Fibroblast of lung (primary cell): ENCODE data around the gene PPP1R7. TPM values are rescaled to one million over a fixed set of nuclear protein-coding genes. Genes with fewer than 3 reads are reported as not detected.

Source experiments
- DNase-seq, 2 donors: peaks; one replicate each; pipeline versions ENCODE4 v3.0.0 to v3.0.0-alpha.2; 2010; ENCODE audit warnings: low read depth in 2 of 2
- H2AFZ ChIP-seq: 2 replicates; pipeline ENCODE4 v1.5.1; 2012; ENCODE audit warnings: low read length, control low read depth, inconsistent platforms
- H3K27ac ChIP-seq: 2 replicates; pipeline ENCODE4 v1.5.1; 2011; ENCODE audit warnings: low read length, control low read depth; ENCODE audit not compliant: insufficient read depth
- H3K27me3 ChIP-seq: 2 replicates; pipeline ENCODE4 v1.5.1; 2011; ENCODE audit warnings: mild to moderate bottlenecking, low read length; ENCODE audit not compliant: control insufficient read depth, insufficient read depth
- H3K36me3 ChIP-seq: 2 replicates; pipeline ENCODE4 v1.5.1; 2011; ENCODE audit warnings: low read length; ENCODE audit not compliant: control insufficient read depth, insufficient read depth
- H3K4me1 ChIP-seq: 2 replicates; pipeline ENCODE4 v1.5.1; 2011; ENCODE audit warnings: low read length; ENCODE audit not compliant: control insufficient read depth, insufficient read depth; ENCODE audit errors: extremely low read depth
- H3K4me2 ChIP-seq: 2 replicates; pipeline ENCODE4 v1.5.1; 2011; ENCODE audit warnings: low read length, control low read depth; ENCODE audit not compliant: insufficient read depth; ENCODE audit errors: extremely low read depth
- H3K4me3 ChIP-seq, 4 experiments: fragments of 200-600 bp in 1 of 4; sonication (generic) in 1 of 4; replicated peaks in 1 of 4; 2 replicates each; pipeline ENCODE4 v1.5.1; 2011 to 2016; ENCODE audit warnings: low read length in 4 of 4, low read depth in 3 of 4, mild to moderate bottlenecking in 3 of 4, control low read depth in 2 of 4, inconsistent platforms in 1 of 4, mixed read lengths in 1 of 4; ENCODE audit not compliant: insufficient read depth in 1 of 4; ENCODE audit errors: control extremely low read depth in 1 of 4
- H3K79me2 ChIP-seq: 2 replicates; pipeline ENCODE4 v1.5.1; 2012; ENCODE audit warnings: mild to moderate bottlenecking, low read length, inconsistent platforms; ENCODE audit not compliant: control insufficient read depth, insufficient read depth
- H3K9ac ChIP-seq: 2 replicates; pipeline ENCODE4 v1.5.1; 2011; ENCODE audit warnings: mild to moderate bottlenecking, low read length, control low read depth; ENCODE audit not compliant: insufficient read depth
- H3K9me3 ChIP-seq: 2 replicates; pipeline ENCODE4 v1.5.1; 2012; ENCODE audit warnings: low read depth, low read length; ENCODE audit not compliant: control insufficient read depth, insufficient read depth
- H4K20me1 ChIP-seq: 2 replicates; pipeline ENCODE4 v1.5.1; 2011; ENCODE audit warnings: low read length; ENCODE audit not compliant: control insufficient read depth, insufficient read depth; ENCODE audit errors: extremely low read depth
- EZH2 ChIP-seq: IDR thresholded peaks from 2 replicates; pipeline ENCODE4 v1.5.1; 2012; ENCODE audit warnings: low read length, control low read depth, mild to moderate bottlenecking; ENCODE audit errors: missing control alignments
- polyA plus RNA-seq, 2 donors: library from polyadenylated mRNA; depleted of rRNA in 1 of 2; stranded (reverse) in 1 of 2; unstranded in 1 of 2; fragments of >200 nt; gene quantifications; 2 replicates each; pipeline ENCODE4 v1.2.1, GENCODE V29; 2011 to 2012; ENCODE audit warnings: missing spikeins in 1 of 2
- total RNA-seq: library from RNA; depleted of rRNA; stranded (reverse); fragments of >200 nt; gene quantifications from 2 replicates; pipeline ENCODE4 v1.2.1, GENCODE V29; 2014
- TF ChIP-seq, protein P1 (sequence below), 2 donors: IDR thresholded peaks in 1 of 2; conservative IDR thresholded peaks in 1 of 2; 1 replicate in 1 of 2; 2 replicates in 1 of 2; pipeline ENCODE4 v1.5.1; 2011 to 2012; ENCODE audit warnings: low read length in 2 of 2, control low read depth in 1 of 2, inconsistent platforms in 1 of 2, low read depth in 1 of 2, mild to moderate bottlenecking in 1 of 2

Gene PPP1R7
- total and polyA plus RNA-seq, 2 donors (not counting 1 experiment from before 2014, with no cell fraction given) = 70.7 to 141 TPM

- H3K27ac ChIP-seq = no peak overlapping the region
- TF ChIP-seq, protein P1, sequence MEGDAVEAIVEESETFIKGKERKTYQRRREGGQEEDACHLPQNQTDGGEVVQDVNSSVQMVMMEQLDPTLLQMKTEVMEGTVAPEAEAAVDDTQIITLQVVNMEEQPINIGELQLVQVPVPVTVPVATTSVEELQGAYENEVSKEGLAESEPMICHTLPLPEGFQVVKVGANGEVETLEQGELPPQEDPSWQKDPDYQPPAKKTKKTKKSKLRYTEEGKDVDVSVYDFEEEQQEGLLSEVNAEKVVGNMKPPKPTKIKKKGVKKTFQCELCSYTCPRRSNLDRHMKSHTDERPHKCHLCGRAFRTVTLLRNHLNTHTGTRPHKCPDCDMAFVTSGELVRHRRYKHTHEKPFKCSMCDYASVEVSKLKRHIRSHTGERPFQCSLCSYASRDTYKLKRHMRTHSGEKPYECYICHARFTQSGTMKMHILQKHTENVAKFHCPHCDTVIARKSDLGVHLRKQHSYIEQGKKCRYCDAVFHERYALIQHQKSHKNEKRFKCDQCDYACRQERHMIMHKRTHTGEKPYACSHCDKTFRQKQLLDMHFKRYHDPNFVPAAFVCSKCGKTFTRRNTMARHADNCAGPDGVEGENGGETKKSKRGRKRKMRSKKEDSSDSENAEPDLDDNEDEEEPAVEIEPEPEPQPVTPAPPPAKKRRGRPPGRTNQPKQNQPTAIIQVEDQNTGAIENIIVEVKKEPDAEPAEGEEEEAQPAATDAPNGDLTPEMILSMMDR (conservative IDR thresholded peaks at IDR 0.05 in 1 of 2, IDR thresholded peaks at IDR 0.05 in 1 of 2; ENCODE audit: low read depth in 1 of 2, low read length in 2 of 2) = no peak
- TF ChIP-seq EZH2 = no peak
- no peaks in the 10 kb centered on the region for H3K4me1 ChIP-seq
- H3K36me3 ChIP-seq = peaks cover 1% of the 10 kb centered on the region
- DNase-seq = no peak
- H2AFZ ChIP-seq = no peak overlapping the region
- no peaks in the 10 kb centered on the region for H3K79me2 ChIP-seq
- no peaks in the 10 kb centered on the region for H3K27me3 ChIP-seq
- H3K4me2 ChIP-seq = no peak overlapping the region
- H3K9me3 ChIP-seq = no peaks in the 10 kb centered on the region
- no peaks in the 10 kb centered on the region for H4K20me1 ChIP-seq
- no peak overlapping the region for H3K9ac ChIP-seq
- no peak overlapping the region for H3K4me3 ChIP-seq
Measured at GRCh38 chr2:241136661-241137260, 13.5 kb upstream of the PPP1R7 start.

- H4K20me1 ChIP-seq = no peaks in the 10 kb centered on the region
- H3K27me3 ChIP-seq = no peaks in the 10 kb centered on the region
- no peak overlapping the region for H3K4me3 ChIP-seq
- no peak for DNase-seq
- no peaks in the 10 kb centered on the region for H3K4me1 ChIP-seq
- no peaks in the 10 kb centered on the region for H3K79me2 ChIP-seq
- TF ChIP-seq, protein P1 (conservative IDR thresholded peaks at IDR 0.05 in 1 of 2, IDR thresholded peaks at IDR 0.05 in 1 of 2; ENCODE audit: low read depth in 1 of 2, low read length in 2 of 2) = no peak
- no peak for TF ChIP-seq EZH2
- H3K9me3 ChIP-seq = no peaks in the 10 kb centered on the region
- no peak overlapping the region for H3K9ac ChIP-seq
- H3K4me2 ChIP-seq = no peak overlapping the region
- H2AFZ ChIP-seq = no peak overlapping the region
- H3K27ac ChIP-seq = no peak overlapping the region
- peaks cover 1% of the 10 kb centered on the region for H3K36me3 ChIP-seq
Measured at GRCh38 chr2:241137276-241138190, 12.7 kb upstream of the PPP1R7 start.

DNA sequence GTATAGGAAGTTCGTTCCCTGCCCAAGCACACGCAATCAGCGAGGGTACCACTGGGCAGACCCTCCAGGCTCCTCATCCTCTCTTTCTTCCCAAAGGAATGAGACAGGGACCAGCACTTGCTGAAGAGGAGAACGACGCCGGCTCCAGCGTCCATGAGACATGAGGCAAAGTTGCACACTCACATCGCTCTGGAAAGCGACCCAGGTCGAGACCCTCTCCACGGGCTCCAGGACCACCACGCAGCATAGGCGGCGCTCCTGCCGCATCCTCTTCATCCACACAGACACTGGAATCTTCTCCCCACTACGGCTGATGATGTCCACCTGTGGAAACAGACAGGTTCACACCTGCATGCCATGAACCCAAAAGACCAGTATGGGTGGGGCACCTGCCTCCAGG is 11.8 kb upstream of the PPP1R7 start:
- Histone ChIP-seq H3K9me3 (no peaks in the 10 kb centered on the region), H3K9ac (no peak overlapping the region), H3K4me3 (no peak overlapping the region), H3K27ac (no peak overlapping the region), H3K4me2 (no peak overlapping the region), H3K4me1 (no peaks in the 10 kb centered on the region), H3K36me3 (peaks cover 1% of the 10 kb centered on the region), H2AFZ (no peak overlapping the region), H3K27me3 (no peaks in the 10 kb centered on the region), H4K20me1 (no peaks in the 10 kb centered on the region), H3K79me2 (no peaks in the 10 kb centered on the region)
- DNase-seq = no peak
- TF ChIP-seq, protein P1 (conservative IDR thresholded peaks at IDR 0.05 in 1 of 2, IDR thresholded peaks at IDR 0.05 in 1 of 2; ENCODE audit: low read depth in 1 of 2, low read length in 2 of 2) = no peak
- TF ChIP-seq EZH2 = no peak
